Neural cell (in vitro differentiated cells): ENCODE data around the gene TTC34.

Experiments used
- EP300 ChIP-seq: fragments of 450-650 bp; conservative IDR thresholded peaks from 2 replicates; pipeline ENCODE4 v1.6.1; 2014; ENCODE audit warnings: antibody characterized with exemption, mild to moderate bottlenecking, moderate library complexity; ENCODE audit not compliant: poor library complexity, severe bottlenecking
- EZH2 ChIP-seq: fragments of 200-600, 300-800 bp; shearing (Covaris generic), sonication (generic); IDR thresholded peaks from 2 replicates; pipeline ENCODE4 v1.6.1; 2014; ENCODE audit warnings: antibody characterized with exemption, low read length, borderline replicate concordance, mild to moderate bottlenecking; ENCODE audit not compliant: insufficient read depth, poor library complexity, severe bottlenecking
- POLR2AphosphoS5 ChIP-seq: IDR thresholded peaks from 2 replicates; pipeline ENCODE4 v1.6.1; 2012
- RAD21 ChIP-seq: fragments of 450-650 bp; conservative IDR thresholded peaks from 2 replicates; pipeline ENCODE4 v1.6.1; 2014; ENCODE audit warnings: antibody characterized with exemption, mild to moderate bottlenecking, moderate library complexity
- TAF1 ChIP-seq: IDR thresholded peaks from 2 replicates; pipeline ENCODE4 v1.6.1; 2012; ENCODE audit warnings: low read depth
- TF ChIP-seq, protein P1 (sequence below): fragments of 450-650 bp; IDR thresholded peaks from 2 replicates; pipeline ENCODE4 v1.5.1; 2014; ENCODE audit warnings: antibody characterized with exemption, mild to moderate bottlenecking, moderate library complexity; ENCODE audit not compliant: poor library complexity, severe bottlenecking
- TF ChIP-seq, protein P2 (sequence below): IDR thresholded peaks from 2 replicates; pipeline ENCODE4 v1.6.1; 2012; ENCODE audit warnings: borderline replicate concordance

DNA sequence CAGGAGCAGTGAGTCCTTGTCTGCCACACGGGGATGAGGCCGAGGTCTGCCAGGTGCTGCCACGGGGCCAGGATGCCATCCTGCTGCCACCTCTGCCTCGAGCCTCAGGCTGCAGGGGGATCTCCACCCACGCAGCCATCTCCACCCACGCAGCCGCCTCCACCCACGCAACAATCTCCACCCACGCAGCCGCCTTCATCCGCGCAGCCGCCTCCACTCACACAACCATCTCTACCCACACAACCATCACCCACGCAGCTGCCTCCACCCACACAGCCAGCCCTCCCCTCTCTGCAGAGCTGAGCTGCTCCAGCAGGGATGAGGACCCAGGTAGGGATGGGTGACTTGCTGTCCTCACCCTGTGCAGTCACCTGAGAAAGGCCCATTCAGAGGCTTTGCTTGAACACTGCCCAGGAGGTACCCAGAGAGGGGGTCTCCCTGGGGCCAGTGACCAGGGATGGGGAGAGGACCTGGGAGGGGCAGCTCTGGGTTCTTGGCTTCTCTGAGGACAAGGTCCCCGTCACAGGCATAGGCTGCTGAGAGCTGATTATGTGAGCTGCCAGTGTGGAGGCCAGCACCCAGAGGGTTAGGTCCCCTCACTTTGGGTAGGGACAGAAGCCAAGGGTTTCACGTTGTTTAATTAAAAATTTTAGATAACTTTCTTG is 46.6 kb upstream of the TTC34 start:
- TF ChIP-seq RAD21 (no peak), EZH2 (no peak), POLR2AphosphoS5 (no peak), EP300 (no peak), TAF1 (no peak)
- TF ChIP-seq, protein P1, sequence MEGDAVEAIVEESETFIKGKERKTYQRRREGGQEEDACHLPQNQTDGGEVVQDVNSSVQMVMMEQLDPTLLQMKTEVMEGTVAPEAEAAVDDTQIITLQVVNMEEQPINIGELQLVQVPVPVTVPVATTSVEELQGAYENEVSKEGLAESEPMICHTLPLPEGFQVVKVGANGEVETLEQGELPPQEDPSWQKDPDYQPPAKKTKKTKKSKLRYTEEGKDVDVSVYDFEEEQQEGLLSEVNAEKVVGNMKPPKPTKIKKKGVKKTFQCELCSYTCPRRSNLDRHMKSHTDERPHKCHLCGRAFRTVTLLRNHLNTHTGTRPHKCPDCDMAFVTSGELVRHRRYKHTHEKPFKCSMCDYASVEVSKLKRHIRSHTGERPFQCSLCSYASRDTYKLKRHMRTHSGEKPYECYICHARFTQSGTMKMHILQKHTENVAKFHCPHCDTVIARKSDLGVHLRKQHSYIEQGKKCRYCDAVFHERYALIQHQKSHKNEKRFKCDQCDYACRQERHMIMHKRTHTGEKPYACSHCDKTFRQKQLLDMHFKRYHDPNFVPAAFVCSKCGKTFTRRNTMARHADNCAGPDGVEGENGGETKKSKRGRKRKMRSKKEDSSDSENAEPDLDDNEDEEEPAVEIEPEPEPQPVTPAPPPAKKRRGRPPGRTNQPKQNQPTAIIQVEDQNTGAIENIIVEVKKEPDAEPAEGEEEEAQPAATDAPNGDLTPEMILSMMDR, result no peak
- TF ChIP-seq, protein P2, sequence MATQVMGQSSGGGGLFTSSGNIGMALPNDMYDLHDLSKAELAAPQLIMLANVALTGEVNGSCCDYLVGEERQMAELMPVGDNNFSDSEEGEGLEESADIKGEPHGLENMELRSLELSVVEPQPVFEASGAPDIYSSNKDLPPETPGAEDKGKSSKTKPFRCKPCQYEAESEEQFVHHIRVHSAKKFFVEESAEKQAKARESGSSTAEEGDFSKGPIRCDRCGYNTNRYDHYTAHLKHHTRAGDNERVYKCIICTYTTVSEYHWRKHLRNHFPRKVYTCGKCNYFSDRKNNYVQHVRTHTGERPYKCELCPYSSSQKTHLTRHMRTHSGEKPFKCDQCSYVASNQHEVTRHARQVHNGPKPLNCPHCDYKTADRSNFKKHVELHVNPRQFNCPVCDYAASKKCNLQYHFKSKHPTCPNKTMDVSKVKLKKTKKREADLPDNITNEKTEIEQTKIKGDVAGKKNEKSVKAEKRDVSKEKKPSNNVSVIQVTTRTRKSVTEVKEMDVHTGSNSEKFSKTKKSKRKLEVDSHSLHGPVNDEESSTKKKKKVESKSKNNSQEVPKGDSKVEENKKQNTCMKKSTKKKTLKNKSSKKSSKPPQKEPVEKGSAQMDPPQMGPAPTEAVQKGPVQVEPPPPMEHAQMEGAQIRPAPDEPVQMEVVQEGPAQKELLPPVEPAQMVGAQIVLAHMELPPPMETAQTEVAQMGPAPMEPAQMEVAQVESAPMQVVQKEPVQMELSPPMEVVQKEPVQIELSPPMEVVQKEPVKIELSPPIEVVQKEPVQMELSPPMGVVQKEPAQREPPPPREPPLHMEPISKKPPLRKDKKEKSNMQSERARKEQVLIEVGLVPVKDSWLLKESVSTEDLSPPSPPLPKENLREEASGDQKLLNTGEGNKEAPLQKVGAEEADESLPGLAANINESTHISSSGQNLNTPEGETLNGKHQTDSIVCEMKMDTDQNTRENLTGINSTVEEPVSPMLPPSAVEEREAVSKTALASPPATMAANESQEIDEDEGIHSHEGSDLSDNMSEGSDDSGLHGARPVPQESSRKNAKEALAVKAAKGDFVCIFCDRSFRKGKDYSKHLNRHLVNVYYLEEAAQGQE, result no peak
